Muscle layer of colon (tissue), 2 donors: ENCODE results near the gene ZGRF1.
"Not testable (repeated sequence)": the region's sequence is repeated elsewhere in the genome, so short reads cannot be mapped to it uniquely, and the experiment has no call there.

Source experiments
- H3K27ac ChIP-seq: one replicate; pipeline ENCODE4 v1.7.0; 2013; ENCODE audit warnings: low read depth, mild to moderate bottlenecking, low read length, moderate library complexity
- H3K27me3 ChIP-seq, 2 donors: one replicate each; pipeline ENCODE4 v1.7.0; 2013; ENCODE audit warnings: low read length in 2 of 2, mild to moderate bottlenecking in 2 of 2; ENCODE audit not compliant: insufficient read depth in 2 of 2, control insufficient read depth in 1 of 2
- H3K36me3 ChIP-seq: one replicate; pipeline ENCODE4 v1.7.0; 2013; ENCODE audit warnings: mild to moderate bottlenecking, low read length; ENCODE audit not compliant: insufficient read depth
- H3K4me1 ChIP-seq: one replicate; pipeline ENCODE4 v1.7.0; 2013; ENCODE audit warnings: mild to moderate bottlenecking, low read length; ENCODE audit not compliant: insufficient read depth
- H3K4me3 ChIP-seq, 2 donors: one replicate each; pipeline ENCODE4 v1.7.0; 2013; ENCODE audit warnings: low read length in 2 of 2, low read depth in 1 of 2, mild to moderate bottlenecking in 1 of 2, moderate library complexity in 1 of 2
- H3K9ac ChIP-seq: one replicate; pipeline ENCODE4 v1.7.0; 2013; ENCODE audit warnings: low read length
- H3K9me3 ChIP-seq: one replicate; pipeline ENCODE4 v1.7.0; 2013; ENCODE audit warnings: mild to moderate bottlenecking, low read length
- donor health status: abdominal sarcoma.
- donor health status: Adenocarcinoma of cecum.

ZGRF1 gene

GRCh38 chr4:112636688-112637551, at the start of gene ZGRF1, which contains the start of gene LARP7:
Gene ZGRF1, minus strand, starts transcription at chr4:112636909. Its CDS starts 3,733 bp downstream, at chr4:112633176.
Gene LARP7, plus strand, starts transcription at chr4:112637143. Its CDS starts 7,527 bp downstream, at chr4:112644670.
- Histone ChIP-seq H3K27me3 (no peaks in the 10 kb centered on the region), H3K27ac (peak within 1 kb of the TSS; percentile 92), H3K9ac (peak within 1 kb of the TSS; percentile 76), H3K36me3 (no peaks in the 10 kb centered on the region), H3K4me3 (peak within 1 kb of the TSS; percentile 59 to 95), H3K4me1 (peaks cover 19% of the 10 kb centered on the region), H3K9me3 (no peaks in the 10 kb centered on the region)

GRCh38 chr4:112680996-112681395, 44.3 kb upstream of the ZGRF1 start:
- H3K9ac ChIP-seq: no peak overlapping the region
- no peaks in the 10 kb centered on the region for H3K27me3 ChIP-seq
- no peaks in the 10 kb centered on the region for H3K9me3 ChIP-seq
- H3K27ac ChIP-seq: no peak overlapping the region
- no peaks in the 10 kb centered on the region for H3K36me3 ChIP-seq
- H3K4me3 ChIP-seq: no peak overlapping the region
- H3K4me1 ChIP-seq: no peaks in the 10 kb centered on the region

- Histone ChIP-seq H3K27ac (no peak overlapping the region), H3K4me1 (no peaks in the 10 kb centered on the region), H3K36me3 (no peaks in the 10 kb centered on the region), H3K9me3 (no peaks in the 10 kb centered on the region), H3K9ac (no peak overlapping the region), H3K4me3 (no peak overlapping the region), H3K27me3 (no peaks in the 10 kb centered on the region)
Observed at GRCh38 chr4:112677519-112678091, 40.9 kb upstream of the ZGRF1 start.

- no peaks in the 10 kb centered on the region for H3K4me1 ChIP-seq
- no peaks in the 10 kb centered on the region for H3K36me3 ChIP-seq
- no peak overlapping the region for H3K4me3 ChIP-seq
- H3K27me3 ChIP-seq: no peaks in the 10 kb centered on the region
- no peaks in the 10 kb centered on the region for H3K9me3 ChIP-seq
- H3K27ac ChIP-seq: no peak overlapping the region
- no peak overlapping the region for H3K9ac ChIP-seq
Observed at GRCh38 chr4:112674376-112674775, 37.7 kb upstream of the ZGRF1 start.

- no peaks in the 10 kb centered on the region for H3K27me3 ChIP-seq
- no peak overlapping the region for H3K9ac ChIP-seq
- no peaks in the 10 kb centered on the region for H3K4me1 ChIP-seq
- H3K36me3 ChIP-seq: no peaks in the 10 kb centered on the region
- H3K4me3 ChIP-seq: no peak overlapping the region
- no peaks in the 10 kb centered on the region for H3K9me3 ChIP-seq
- H3K27ac ChIP-seq: no peak overlapping the region
Observed at GRCh38 chr4:112673686-112674085, 37.0 kb upstream of the ZGRF1 start.

- H3K9ac ChIP-seq: no peak overlapping the region
- H3K27me3 ChIP-seq: no peaks in the 10 kb centered on the region
- H3K9me3 ChIP-seq: no peaks in the 10 kb centered on the region
- no peak overlapping the region for H3K27ac ChIP-seq
- H3K4me1 ChIP-seq: no peaks in the 10 kb centered on the region
- no peaks in the 10 kb centered on the region for H3K36me3 ChIP-seq
- H3K4me3 ChIP-seq: no peak overlapping the region
Observed at GRCh38 chr4:112673076-112673475, 36.4 kb upstream of the ZGRF1 start.

GRCh38 chr4:112668131-112668530, 31.4 kb upstream of the ZGRF1 start:
- Histone ChIP-seq H3K9me3 (no peaks in the 10 kb centered on the region), H3K9ac (no peak overlapping the region), H3K27ac (no peak overlapping the region), H3K36me3 (no peaks in the 10 kb centered on the region), H3K4me1 (no peaks in the 10 kb centered on the region), H3K27me3 (no peaks in the 10 kb centered on the region), H3K4me3 (no peak overlapping the region)

- Histone ChIP-seq H3K4me1 (no peaks in the 10 kb centered on the region), H3K36me3 (no peaks in the 10 kb centered on the region), H3K9me3 (no peaks in the 10 kb centered on the region), H3K27ac (no peak overlapping the region), H3K9ac (no peak overlapping the region), H3K4me3 (no peak overlapping the region), H3K27me3 (no peaks in the 10 kb centered on the region)
Observed at GRCh38 chr4:112664611-112665010, 27.9 kb upstream of the ZGRF1 start.

GRCh38 chr4:112656115-112656514, 19.4 kb upstream of the ZGRF1 start:
- H3K36me3 ChIP-seq: peaks cover 33% of the 10 kb centered on the region
- H3K27me3 ChIP-seq, H3K9me3 ChIP-seq, H3K4me3 ChIP-seq, H3K4me1 ChIP-seq, H3K27ac ChIP-seq, H3K9ac ChIP-seq: not testable (repeated sequence)

- Histone ChIP-seq H3K9me3 (no peaks in the 10 kb centered on the region), H3K27ac (no peak overlapping the region), H3K27me3 (no peaks in the 10 kb centered on the region), H3K36me3 (peaks cover 41% of the 10 kb centered on the region), H3K4me3 (no peak overlapping the region), H3K4me1 (no peaks in the 10 kb centered on the region), H3K9ac (no peak overlapping the region)
Observed at GRCh38 chr4:112655270-112655669, 18.6 kb upstream of the ZGRF1 start.

GRCh38 chr4:112652216-112652615, 15.5 kb upstream of the ZGRF1 start:
- Histone ChIP-seq H3K27me3 (no peaks in the 10 kb centered on the region), H3K27ac (no peak overlapping the region), H3K4me1 (no peaks in the 10 kb centered on the region), H3K36me3 (peaks cover 50% of the 10 kb centered on the region), H3K9me3 (no peaks in the 10 kb centered on the region), H3K9ac (no peak overlapping the region), H3K4me3 (no peak overlapping the region)
